GM12872 (cell line): ENCODE results near the gene NTHL1.

Experiments used
- CTCF ChIP-seq: IDR thresholded peaks from 3 replicates; pipeline ENCODE4 v1.5.1; 2011; ENCODE audit warnings: low read depth, mild to moderate bottlenecking, low read length, moderate library complexity; ENCODE audit not compliant: insufficient read depth

NTHL1 gene

GRCh38 chr16:2091547-2092255 is 44.1 kb upstream of the NTHL1 start:
- no peak for TF ChIP-seq CTCF

- TF ChIP-seq CTCF = no peak
These were observed 43.3 kb upstream of the NTHL1 start for GRCh38 chr16:2090777-2091546.

- no peak for TF ChIP-seq CTCF
These were observed 42.8 kb upstream of the NTHL1 start for GRCh38 chr16:2090481-2090776.

GRCh38 chr16:2089706-2090480 is 42.3 kb upstream of the NTHL1 start:
- no peak for TF ChIP-seq CTCF

- TF ChIP-seq CTCF = no peak
These were observed 41.2 kb upstream of the NTHL1 start for GRCh38 chr16:2088759-2089358.

- no peak for TF ChIP-seq CTCF
These were observed 40.4 kb upstream of the NTHL1 start for GRCh38 chr16:2087748-2088631.
